A549 (cell line): Measurements from ENCODE around the gene CETN1. TPM values are rescaled to one million over a fixed set of nuclear protein-coding genes. Genes with fewer than 3 reads are reported as not detected.

Experiments
- ATAC-seq, 2 experiments: fragments of 200-7000 bp in 1 of 2; fragments of >200 bp in 1 of 2; cut with Nextera tagmentation in 1 of 2; cut with Tn5 transposase in 1 of 2; 3 replicates each; pipeline versions ENCODE4 v1.8.0 to v1.9.1; 2018 to 2020; ENCODE audit warnings: mild to moderate bottlenecking in 1 of 2, moderate library complexity in 1 of 2
- CTCF ChIA-PET: fragments of 300-600 bp; sonication (Branson Sonifier 250); formaldehyde crosslinking; extraction: SDS; loops from one replicate; lab custom pipeline; 2021; ENCODE audit warnings: antibody characterized with exemption, inconsistent platforms; lab: Yijun Ruan, JAX
- POLR2A ChIA-PET: fragments of 350-600 bp; formaldehyde crosslinking; extraction: SDS; loops from one replicate; lab custom pipeline; 2021; ENCODE audit warnings: antibody characterized with exemption, inconsistent platforms; lab: Yijun Ruan, JAX
- DNase-seq, 2 experiments: peaks; one replicate each; pipeline versions ENCODE4 v3.0.0 to v3.0.0-alpha.2; 2011 to 2016; ENCODE audit warnings: low read depth in 1 of 2, low spot score in 1 of 2
- FAIRE-seq: peaks from 2 replicates; lab custom pipeline; 2011; peaks lifted over from hg19 to GRCh38; lab: Jason Lieb, UNC
- H3K27ac ChIP-seq, 2 experiments: fragments of >200 bp; sonication (Bioruptor Twin); formaldehyde crosslinking; 3 replicates each; pipeline ENCODE4 v1.5.1; 2016 to 2017
- H3K4me1 ChIP-seq: fragments of >200 bp; sonication (Bioruptor Twin); formaldehyde crosslinking; 3 replicates; pipeline ENCODE4 v1.6.1; 2016
- H3K4me2 ChIP-seq: fragments of >200 bp; sonication (Bioruptor Twin); formaldehyde crosslinking; 3 replicates; pipeline ENCODE4 v1.6.1; 2016
- H3K4me3 ChIP-seq: fragments of >200 bp; sonication (Bioruptor Twin); formaldehyde crosslinking; 3 replicates; pipeline ENCODE4 v1.5.1; 2016
- H3K9me3 ChIP-seq: fragments of >200 bp; sonication (Bioruptor Twin); formaldehyde crosslinking; 3 replicates; pipeline ENCODE4 v1.6.1; 2016
- CBX2 ChIP-seq: fragments of 200-600 bp; sonication (generic); IDR thresholded peaks from 2 replicates; pipeline ENCODE4 v1.6.1; 2016; ENCODE audit warnings: low read depth, mild to moderate bottlenecking, borderline replicate concordance
- CHD4 ChIP-seq: fragments of 200-600 bp; sonication (generic); IDR thresholded peaks from 2 replicates; pipeline ENCODE4 v1.6.1; 2016; ENCODE audit warnings: antibody characterized with exemption, mild to moderate bottlenecking, borderline replicate concordance
- CTCF ChIP-seq: fragments of >200 bp; sonication (Bioruptor Twin); formaldehyde crosslinking; IDR thresholded peaks from 3 replicates; pipeline ENCODE4 v1.5.1; 2016
- EHF ChIP-seq: fragments of 250-450 bp; sonication (Bioruptor Pico); IDR thresholded peaks from 2 replicates; pipeline ENCODE4 v1.5.0; 2020; ENCODE audit warnings: mild to moderate bottlenecking
- FOSB ChIP-seq: fragments of 250-450 bp; sonication (Bioruptor Pico); IDR thresholded peaks from 2 replicates; pipeline ENCODE4 v1.5.0; 2020; ENCODE audit warnings: mild to moderate bottlenecking, moderate library complexity
- FOXS1 ChIP-seq: fragments of 250-450 bp; sonication (Bioruptor Pico); IDR thresholded peaks from 2 replicates; pipeline ENCODE4 v1.5.0; 2020; ENCODE audit warnings: mild to moderate bottlenecking, moderate library complexity
- GATA3 ChIP-seq: IDR thresholded peaks from 2 replicates; pipeline ENCODE4 v1.6.1; 2012; ENCODE audit warnings: borderline replicate concordance
- JUN ChIP-seq, 2 experiments: fragments of >200 bp; sonication (Bioruptor Twin); formaldehyde crosslinking; IDR thresholded peaks; 2 replicates in 1 of 2; 3 replicates in 1 of 2; pipeline ENCODE4 v1.6.1; 2016 to 2017
- KDM1A ChIP-seq: fragments of 200-600 bp; sonication (generic); IDR thresholded peaks from 2 replicates; pipeline ENCODE4 v1.6.1; 2016; ENCODE audit warnings: low read depth, mild to moderate bottlenecking
- MAX ChIP-seq: IDR thresholded peaks from 2 replicates; pipeline ENCODE4 v1.6.1; 2012
- MYC ChIP-seq: IDR thresholded peaks from 2 replicates; pipeline ENCODE4 v1.6.1; 2012; ENCODE audit warnings: mild to moderate bottlenecking, inconsistent platforms, low read length, improper control_type of control experiment, borderline replicate concordance
- NFE2L2 ChIP-seq: fragments of 150-350 bp; conservative IDR thresholded peaks from 2 replicates; pipeline ENCODE4 v1.6.1; 2014; ENCODE audit warnings: low read length
- NPAS2 ChIP-seq: fragments of 250-450 bp; sonication (Bioruptor Pico); IDR thresholded peaks from 2 replicates; pipeline ENCODE4 v1.8.0; 2022; ENCODE audit warnings: mild to moderate bottlenecking, moderate library complexity, borderline replicate concordance
- REST ChIP-seq: fragments of 200-600 bp; sonication (generic); IDR thresholded peaks from 2 replicates; pipeline ENCODE4 v1.6.1; 2016; ENCODE audit warnings: antibody characterized with exemption, mild to moderate bottlenecking, moderate library complexity
- RFX5 ChIP-seq: fragments of 450-650 bp; IDR thresholded peaks from 2 replicates; pipeline ENCODE4 v1.7.1; 2014; ENCODE audit warnings: antibody characterized with exemption, mild to moderate bottlenecking, moderate library complexity
- TFCP2L1 ChIP-seq: fragments of 250-450 bp; sonication (Bioruptor Pico); IDR thresholded peaks from 2 replicates; pipeline ENCODE4 v1.5.0; 2021; ENCODE audit warnings: mild to moderate bottlenecking
- TP53 ChIP-seq: fragments of 250-450 bp; sonication (Bioruptor Pico); IDR thresholded peaks from 2 replicates; pipeline ENCODE4 v1.5.0; 2021; ENCODE audit warnings: mild to moderate bottlenecking, moderate library complexity
- ZFP36 ChIP-seq: fragments of 450-650 bp; IDR thresholded peaks from 2 replicates; pipeline ENCODE4 v1.6.1; 2014; ENCODE audit warnings: borderline replicate concordance; ENCODE audit not compliant: partially characterized antibody
- ZNF302 ChIP-seq: fragments of 250-450 bp; sonication (Bioruptor Pico); IDR thresholded peaks from 2 replicates; pipeline ENCODE4 v1.9.0; 2021; ENCODE audit warnings: inconsistent platforms, mild to moderate bottlenecking, moderate library complexity
- WGBS: methylation state at CpG from one replicate; pipeline ENCODE4 v1.1.6; 2017; ENCODE audit errors: missing lambda C conversion rate; 5-methylcytosine and 5-hydroxymethylcytosine counted together
- polyA plus RNA-seq, 4 experiments: library from polyadenylated mRNA; depleted of rRNA in 3 of 4; stranded (reverse); fragments of >200 nt; fragmentation: RNase III in 1 of 4; extraction: RNeasy Plus Mini Kit Qiagen cat#74134 plus additional on column Dnase treatment in 1 of 4; gene quantifications; 2 replicates in 3 of 4; 3 replicates in 1 of 4; pipeline ENCODE4 v1.2.3, GENCODE V29; 2011 to 2017

Gene CETN1
- polyA plus RNA-seq, 2 of the 4 experiments (the other 2 are of a cell fraction): not detected

GRCh38 chr18:577643-578375 lies 2.4 kb upstream of the CETN1 start (continued):
- TF ChIP-seq MYC: no peak
- TF ChIP-seq NPAS2 (CRISPR knock-in tag): no peak
- TF ChIP-seq REST: no peak
- TF ChIP-seq RFX5: no peak
- TF ChIP-seq GATA3: no peak

- ChIA-PET POLR2A (no interaction called here), CTCF (no interaction called here)
- WGBS: 23% methylated on average over 1 of the region's 1 CpG
- Histone ChIP-seq H3K9me3 (no peaks in the 10 kb centered on the region), H3K4me2 (no peak overlapping the region), H3K27ac (no peak overlapping the region), H3K4me3 (no peak overlapping the region), H3K4me1 (no peaks in the 10 kb centered on the region)
- DNase-seq (no peak), ATAC-seq (no peak), FAIRE-seq (no peak)
- TF ChIP-seq CBX2 (no peak), JUN (IDR thresholded peaks at IDR 0.05) (no peak), CTCF (no peak), TFCP2L1 (no peak), FOXS1 (CRISPR knock-in tag) (no peak), RFX5 (no peak), NFE2L2 (no peak), FOSB (CRISPR knock-in tag) (no peak), KDM1A (no peak), MAX (no peak), ZFP36 (no peak), GATA3 (no peak), TP53 (CRISPR knock-in tag) (no peak), CHD4 (no peak)
These were observed 942 bp upstream of the CETN1 start for GRCh38 chr18:579238-579637.

- no peaks in the 10 kb centered on the region for H3K9me3 ChIP-seq
- no peak overlapping the region for H3K27ac ChIP-seq
- no peak overlapping the region for H3K4me3 ChIP-seq
- 53% methylated on average over 3 of the region's 3 CpGs for WGBS
- DNase-seq (no peak), FAIRE-seq (no peak), ATAC-seq (no peak)
- TF ChIP-seq FOXS1 (CRISPR knock-in tag): no peak
- no peak for TF ChIP-seq ZNF302 (CRISPR knock-in tag)
- TF ChIP-seq EHF (CRISPR knock-in tag): no peak
- ChIA-PET CTCF (interaction anchor here (0.6 kb wide), 1 partner anchor 15 kb away, joined by 3 read pairs; no protein-coding TSS in a partner anchor), POLR2A (no interaction called here)
- H3K4me1 ChIP-seq: no peaks in the 10 kb centered on the region
- H3K4me2 ChIP-seq: no peak overlapping the region
These were observed 916 bp downstream of the CETN1 start for GRCh38 chr18:581096-581495.
